SJSA1 (cell line): ENCODE results near the gene C11orf24. TPM values are rescaled to one million over a fixed set of nuclear protein-coding genes. Genes with fewer than 3 reads are reported as not detected.
"Not testable (repeated sequence)": the region's sequence is repeated elsewhere in the genome, so short reads cannot be mapped to it uniquely, and the experiment has no call there.

Experiments
- DNase-seq, 2 experiments: peaks; one replicate each; pipeline ENCODE4 v3.0.0-alpha.2; 2015 to 2020; ENCODE audit warnings: low spot score in 2 of 2, low read depth in 1 of 2
- H3K27ac ChIP-seq: fragments of 250-450 bp; sonication (Bioruptor Pico); 2 replicates; pipeline ENCODE4 v1.5.1; 2020; ENCODE audit warnings: mild to moderate bottlenecking, moderate library complexity
- H3K27me3 ChIP-seq: fragments of 250-450 bp; sonication (Bioruptor Pico); replicated peaks from 2 replicates; pipeline ENCODE4 v1.5.1; 2020; ENCODE audit warnings: mild to moderate bottlenecking, moderate library complexity
- H3K36me3 ChIP-seq: fragments of 250-450 bp; sonication (Bioruptor Pico); 2 replicates; pipeline ENCODE4 v1.5.1; 2020; ENCODE audit warnings: mild to moderate bottlenecking
- H3K4me1 ChIP-seq: fragments of 250-450 bp; sonication (Bioruptor Pico); replicated peaks from 2 replicates; pipeline ENCODE4 v1.6.1; 2021; ENCODE audit warnings: mild to moderate bottlenecking
- H3K4me3 ChIP-seq: fragments of 250-450 bp; sonication (Bioruptor Pico); 2 replicates; pipeline ENCODE4 v1.5.1; 2020; ENCODE audit warnings: mild to moderate bottlenecking
- H3K9me3 ChIP-seq: fragments of 250-450 bp; sonication (Bioruptor Pico); replicated peaks from 2 replicates; pipeline ENCODE4 v1.5.1; 2020; ENCODE audit warnings: mild to moderate bottlenecking
- total RNA-seq: library from RNA; depleted of rRNA; stranded (reverse); fragments of >200 nt; shearing (Covaris generic); gene quantifications from 2 replicates; pipeline ENCODE4 v1.2.3, GENCODE V29; 2014

The C11orf24 gene
- total RNA-seq, 1 experiment from 2014 or later: 74.3 TPM

- H3K4me1 ChIP-seq: peaks cover 5% of the 10 kb centered on the region
- H3K9me3 ChIP-seq: no peaks in the 10 kb centered on the region
- no peaks in the 10 kb centered on the region for H3K36me3 ChIP-seq
- H3K27ac ChIP-seq: no peak overlapping the region
- H3K27me3 ChIP-seq: no peaks in the 10 kb centered on the region
- H3K4me3 ChIP-seq: no peak overlapping the region
- no peak for DNase-seq
These were observed 24.2 kb upstream of the C11orf24 start for GRCh38 chr11:68295940-68296339.

GRCh38 chr11:68295271-68295670 is 23.5 kb upstream of the C11orf24 start:
- H3K9me3 ChIP-seq: no peaks in the 10 kb centered on the region
- H3K36me3 ChIP-seq: no peaks in the 10 kb centered on the region
- DNase-seq: no peak
- H3K27me3 ChIP-seq: no peaks in the 10 kb centered on the region
- H3K4me1 ChIP-seq: peaks cover 5% of the 10 kb centered on the region
- no peak overlapping the region for H3K4me3 ChIP-seq
- no peak overlapping the region for H3K27ac ChIP-seq

GRCh38 chr11:68293708-68294107 is 21.9 kb upstream of the C11orf24 start:
- no peak overlapping the region for H3K27ac ChIP-seq
- H3K36me3 ChIP-seq: no peaks in the 10 kb centered on the region
- DNase-seq: no peak
- no peaks in the 10 kb centered on the region for H3K27me3 ChIP-seq
- peaks cover 10% of the 10 kb centered on the region for H3K9me3 ChIP-seq
- peaks cover 5% of the 10 kb centered on the region for H3K4me1 ChIP-seq
- H3K4me3 ChIP-seq: no peak overlapping the region

- no peak overlapping the region for H3K4me3 ChIP-seq
- H3K9me3 ChIP-seq: peaks cover 14% of the 10 kb centered on the region
- no peak for DNase-seq
- H3K27ac ChIP-seq: no peak overlapping the region
- H3K4me1 ChIP-seq: no peaks in the 10 kb centered on the region
- no peaks in the 10 kb centered on the region for H3K36me3 ChIP-seq
- no peaks in the 10 kb centered on the region for H3K27me3 ChIP-seq
These were observed 17.7 kb upstream of the C11orf24 start for GRCh38 chr11:68289456-68289855.

GRCh38 chr11:68287419-68287818 is 15.6 kb upstream of the C11orf24 start:
- Histone ChIP-seq H3K27me3 (no peaks in the 10 kb centered on the region), H3K27ac (no peak overlapping the region), H3K4me1 (no peaks in the 10 kb centered on the region), H3K4me3 (no peak overlapping the region), H3K9me3 (peaks cover 14% of the 10 kb centered on the region), H3K36me3 (no peaks in the 10 kb centered on the region)
- no peak for DNase-seq

GRCh38 chr11:68284588-68284987 is 12.8 kb upstream of the C11orf24 start:
- H3K36me3 ChIP-seq, DNase-seq, H3K27ac ChIP-seq, H3K4me3 ChIP-seq, H3K4me1 ChIP-seq, H3K27me3 ChIP-seq: not testable (repeated sequence)
- H3K9me3 ChIP-seq: peaks cover 12% of the 10 kb centered on the region

GRCh38 chr11:68282861-68283230 is 11.1 kb upstream of the C11orf24 start:
- Histone ChIP-seq H3K36me3 (no peaks in the 10 kb centered on the region), H3K4me1 (no peaks in the 10 kb centered on the region), H3K27ac (no peak overlapping the region), H3K27me3 (no peaks in the 10 kb centered on the region), H3K9me3 (peaks cover 3% of the 10 kb centered on the region; the same call in 1 of the 2 replicates), H3K4me3 (no peak overlapping the region)
- DNase-seq: no peak

- no peaks in the 10 kb centered on the region for H3K36me3 ChIP-seq
- H3K9me3 ChIP-seq: peaks cover 6% of the 10 kb centered on the region
- DNase-seq: no peak
- no peak overlapping the region for H3K4me3 ChIP-seq
- H3K4me1 ChIP-seq: no peaks in the 10 kb centered on the region
- H3K27me3 ChIP-seq: no peaks in the 10 kb centered on the region
- no peak overlapping the region for H3K27ac ChIP-seq
These were observed 10.5 kb upstream of the C11orf24 start for GRCh38 chr11:68282141-68282860.

- Histone ChIP-seq H3K4me3 (no peak overlapping the region), H3K27ac (no peak overlapping the region), H3K9me3 (peaks cover 4% of the 10 kb centered on the region), H3K4me1 (no peaks in the 10 kb centered on the region), H3K27me3 (no peaks in the 10 kb centered on the region), H3K36me3 (no peaks in the 10 kb centered on the region)
- DNase-seq: no peak
These were observed 7.9 kb upstream of the C11orf24 start for GRCh38 chr11:68279676-68280075.

- H3K36me3 ChIP-seq: no peaks in the 10 kb centered on the region
- H3K4me3 ChIP-seq: no peak overlapping the region
- no peak for DNase-seq
- H3K27ac ChIP-seq: no peak overlapping the region
- H3K4me1 ChIP-seq: peaks cover 4% of the 10 kb centered on the region; the same call in 1 of the 2 replicates
- H3K9me3 ChIP-seq: peaks cover 4% of the 10 kb centered on the region
- H3K27me3 ChIP-seq: no peaks in the 10 kb centered on the region
These were observed 5.1 kb upstream of the C11orf24 start for GRCh38 chr11:68276861-68277260.

GRCh38 chr11:68275721-68276507 is 4.1 kb upstream of the C11orf24 start:
- H3K27ac ChIP-seq: no peak overlapping the region
- DNase-seq: no peak
- H3K27me3 ChIP-seq: no peaks in the 10 kb centered on the region
- peaks cover 8% of the 10 kb centered on the region for H3K4me1 ChIP-seq
- H3K4me3 ChIP-seq: no peak overlapping the region
- H3K9me3 ChIP-seq: peaks cover 4% of the 10 kb centered on the region
- no peaks in the 10 kb centered on the region; the same call in 1 of the 2 replicates for H3K36me3 ChIP-seq

- H3K27ac ChIP-seq: no peak overlapping the region
- peaks cover 5% of the 10 kb centered on the region; the same call in 1 of the 2 replicates for H3K36me3 ChIP-seq
- no peaks in the 10 kb centered on the region for H3K27me3 ChIP-seq
- peaks cover 23% of the 10 kb centered on the region for H3K4me1 ChIP-seq
- no peak overlapping the region for H3K4me3 ChIP-seq
- no peak for DNase-seq
- peaks cover 4% of the 10 kb centered on the region for H3K9me3 ChIP-seq
These were observed 2.5 kb upstream of the C11orf24 start for GRCh38 chr11:68274306-68274705.

- Histone ChIP-seq H3K4me1 (peaks cover 25% of the 10 kb centered on the region), H3K9me3 (peaks cover 4% of the 10 kb centered on the region), H3K4me3 (no peak overlapping the region), H3K27me3 (no peaks in the 10 kb centered on the region), H3K27ac (no peak overlapping the region), H3K36me3 (peaks cover 6% of the 10 kb centered on the region)
- DNase-seq: no peak
These were observed 1.4 kb upstream of the C11orf24 start for GRCh38 chr11:68273026-68273738.
